SK-N-SH treated with all-trans-retinoic acid at 6 μM for 48 hours (cell line): ENCODE results near the gene FLYWCH2.

Experiments
- GLIS3 ChIP-seq: fragments of 250-450 bp; sonication (Bioruptor Pico); IDR thresholded peaks from 2 replicates; pipeline ENCODE4 v1.5.0; 2020; ENCODE audit warnings: mild to moderate bottlenecking, moderate library complexity
- ISL1 ChIP-seq: fragments of 250-450 bp; sonication (Bioruptor Pico); IDR thresholded peaks from 2 replicates; pipeline ENCODE4 v2.1.2; 2022; ENCODE audit warnings: mild to moderate bottlenecking, moderate library complexity
- TCF4 ChIP-seq: fragments of 250-450 bp; sonication (Bioruptor Pico); IDR thresholded peaks from 2 replicates; pipeline ENCODE4 v1.8.0; 2021; ENCODE audit warnings: mild to moderate bottlenecking, moderate library complexity, borderline replicate concordance
- TF ChIP-seq, protein P1 (sequence below): fragments of 250-450 bp; sonication (Bioruptor Pico); IDR thresholded peaks from 2 replicates; pipeline ENCODE4 v1.5.1; 2020; ENCODE audit warnings: low read depth, mild to moderate bottlenecking, moderate library complexity

DNA sequence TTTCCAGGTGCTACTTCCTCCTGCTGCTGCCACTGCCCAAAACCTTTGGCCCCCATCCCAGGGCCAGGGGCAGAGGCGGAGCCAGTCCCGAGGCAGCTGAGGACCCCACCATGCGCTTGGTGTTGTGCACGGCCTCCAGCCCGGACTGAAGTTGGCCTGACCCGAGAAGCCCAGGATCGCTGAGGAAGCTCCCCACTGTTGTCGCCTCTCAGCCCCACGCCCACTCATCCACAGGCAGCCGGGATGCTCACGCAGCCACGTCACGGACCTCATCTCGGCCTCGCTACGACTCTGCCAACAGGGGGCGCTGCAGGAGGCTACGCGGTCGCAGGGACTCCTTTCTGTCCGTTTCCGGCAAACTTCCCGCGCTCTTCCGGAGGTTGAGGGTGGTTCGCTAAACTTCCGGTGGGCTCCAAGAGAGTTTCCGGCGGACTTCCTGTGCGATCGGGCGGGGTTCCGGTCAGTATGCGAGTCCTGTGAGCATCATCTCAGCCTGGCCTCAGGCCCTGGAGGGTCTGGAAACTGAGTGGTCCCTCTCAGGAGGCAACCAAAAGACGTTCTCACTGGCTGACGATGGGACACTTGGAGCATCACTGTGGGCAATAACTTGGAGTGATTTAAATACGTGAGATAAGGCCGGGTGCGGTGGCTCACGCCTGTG lies 40.5 kb upstream of the FLYWCH2 start:
- no peak for TF ChIP-seq TCF4 (CRISPR knock-in tag)
- TF ChIP-seq ISL1 (CRISPR knock-in tag) = no peak
- no peak for TF ChIP-seq GLIS3 (CRISPR knock-in tag)
- TF ChIP-seq, protein P1, sequence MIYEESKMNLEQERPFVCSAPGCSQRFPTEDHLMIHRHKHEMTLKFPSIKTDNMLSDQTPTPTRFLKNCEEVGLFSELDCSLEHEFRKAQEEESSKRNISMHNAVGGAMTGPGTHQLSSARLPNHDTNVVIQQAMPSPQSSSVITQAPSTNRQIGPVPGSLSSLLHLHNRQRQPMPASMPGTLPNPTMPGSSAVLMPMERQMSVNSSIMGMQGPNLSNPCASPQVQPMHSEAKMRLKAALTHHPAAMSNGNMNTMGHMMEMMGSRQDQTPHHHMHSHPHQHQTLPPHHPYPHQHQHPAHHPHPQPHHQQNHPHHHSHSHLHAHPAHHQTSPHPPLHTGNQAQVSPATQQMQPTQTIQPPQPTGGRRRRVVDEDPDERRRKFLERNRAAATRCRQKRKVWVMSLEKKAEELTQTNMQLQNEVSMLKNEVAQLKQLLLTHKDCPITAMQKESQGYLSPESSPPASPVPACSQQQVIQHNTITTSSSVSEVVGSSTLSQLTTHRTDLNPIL (CRISPR knock-in tag) = no peak
